Mucosa of stomach (tissue), 1 donor: ENCODE measurements around the gene C9orf50.

Experiments used
- H3K27me3 ChIP-seq: one replicate; pipeline ENCODE4 v1.7.0; 2013; ENCODE audit warnings: mild to moderate bottlenecking, low read length; ENCODE audit not compliant: control insufficient read depth, insufficient read depth
- H3K36me3 ChIP-seq: one replicate; pipeline ENCODE4 v1.7.0; 2013; ENCODE audit warnings: low read length; ENCODE audit not compliant: control insufficient read depth, insufficient read depth
- H3K4me1 ChIP-seq: one replicate; pipeline ENCODE4 v1.7.0; 2013; ENCODE audit warnings: mild to moderate bottlenecking, low read length; ENCODE audit not compliant: control insufficient read depth, insufficient read depth
- H3K4me3 ChIP-seq: one replicate; pipeline ENCODE4 v1.7.0; 2013; ENCODE audit warnings: low read length
- H3K9ac ChIP-seq: one replicate; pipeline ENCODE4 v1.7.0; 2013; ENCODE audit warnings: mild to moderate bottlenecking, low read length, moderate library complexity
- H3K9me3 ChIP-seq: one replicate; pipeline ENCODE4 v1.7.0; 2013; ENCODE audit warnings: mild to moderate bottlenecking, low read length, moderate library complexity; ENCODE audit not compliant: control insufficient read depth
- donor health status: Pancreatic carcinoma.

Gene C9orf50

DNA sequence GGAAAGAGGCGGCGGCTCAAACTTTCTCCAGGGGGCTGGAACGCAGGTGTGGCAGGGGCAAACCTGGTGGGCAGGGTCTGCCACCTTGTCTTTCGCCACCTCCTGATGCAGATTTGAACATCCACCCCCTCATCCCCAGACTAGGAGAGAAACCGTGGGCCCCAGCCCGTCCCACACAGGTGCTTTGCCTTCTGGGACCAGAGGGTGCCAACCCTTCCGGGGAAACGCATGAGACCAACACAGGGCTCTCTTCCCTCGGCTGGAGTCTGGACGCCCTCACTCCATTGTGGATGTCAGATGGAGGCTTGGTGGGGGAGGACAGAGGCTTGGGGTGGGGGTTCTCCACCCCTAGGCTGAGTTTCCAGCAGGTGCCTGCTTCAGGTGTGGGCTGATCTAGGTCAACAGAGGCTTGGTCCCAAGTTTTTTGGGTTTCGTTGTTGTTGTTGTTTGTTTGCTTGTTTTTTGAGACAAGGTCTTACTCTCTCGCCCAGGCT, 9.5 kb downstream of the C9orf50 start:
- Histone ChIP-seq H3K36me3 (no peaks in the 10 kb centered on the region), H3K4me3 (no peak overlapping the region), H3K4me1 (peaks cover 65% of the 10 kb centered on the region), H3K9ac (peak overlapping the region; percentile 79), H3K9me3 (no peaks in the 10 kb centered on the region), H3K27me3 (no peaks in the 10 kb centered on the region)

- Histone ChIP-seq H3K36me3 (no peaks in the 10 kb centered on the region), H3K4me1 (peaks cover 65% of the 10 kb centered on the region), H3K27me3 (no peaks in the 10 kb centered on the region), H3K9ac (peak overlapping the region; percentile 79), H3K9me3 (no peaks in the 10 kb centered on the region), H3K4me3 (peak overlapping the region; percentile 60)
Observed at GRCh38 chr9:129610473-129611306, 10.2 kb downstream of the C9orf50 start.

GRCh38 chr9:129610213-129610472, 10.8 kb downstream of the C9orf50 start:
- peaks cover 65% of the 10 kb centered on the region for H3K4me1 ChIP-seq

DNA sequence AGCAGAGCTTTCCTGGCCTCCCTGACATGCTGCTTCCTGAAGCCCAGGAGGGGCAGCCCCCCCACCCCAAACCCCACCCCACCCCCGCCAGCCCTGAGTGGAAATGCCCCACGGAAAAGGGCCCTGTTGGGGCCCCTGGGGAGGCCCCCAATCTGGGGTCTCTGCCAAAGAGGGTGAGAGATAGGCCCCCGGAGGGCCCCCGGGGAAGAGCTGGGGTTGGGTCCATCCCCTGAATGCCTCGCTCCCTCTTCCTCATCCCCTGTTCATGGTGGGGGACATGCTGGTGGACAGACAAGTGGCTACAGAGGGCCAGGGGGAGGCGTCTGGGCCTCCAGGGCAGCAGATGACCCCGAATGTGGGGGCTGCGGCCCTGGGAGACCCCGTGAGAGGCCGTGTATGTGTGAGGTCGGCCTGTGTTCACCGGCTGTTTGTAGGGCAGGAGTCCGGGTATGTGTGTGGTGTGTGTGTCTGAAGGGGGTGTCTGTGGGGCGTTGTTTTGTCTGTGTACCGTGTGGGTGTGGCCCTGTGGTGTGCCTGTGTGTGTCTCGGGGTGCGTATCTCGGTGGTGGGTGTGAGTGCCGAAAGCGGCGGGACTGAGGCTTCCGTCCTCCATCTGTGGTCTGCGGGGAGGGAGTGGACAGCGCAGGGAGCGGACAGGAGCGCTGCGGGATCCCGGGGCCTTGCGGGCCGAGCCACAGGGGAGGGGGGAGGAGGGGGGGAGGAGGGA, 11.3 kb downstream of the C9orf50 start:
- Histone ChIP-seq H3K9ac (peak overlapping the region; percentile 87), H3K36me3 (no peaks in the 10 kb centered on the region), H3K27me3 (no peaks in the 10 kb centered on the region), H3K9me3 (no peaks in the 10 kb centered on the region), H3K4me1 (peaks cover 65% of the 10 kb centered on the region), H3K4me3 (no peak overlapping the region)

More at GRCh38 chr9:129610213-129610472, 10.8 kb downstream of the C9orf50 start:
- Histone ChIP-seq H3K9ac (peak overlapping the region; percentile 79), H3K27me3 (no peaks in the 10 kb centered on the region), H3K9me3 (no peaks in the 10 kb centered on the region), H3K36me3 (no peaks in the 10 kb centered on the region), H3K4me3 (peak overlapping the region; percentile 60)

- H3K9me3 ChIP-seq: no peaks in the 10 kb centered on the region
- H3K27me3 ChIP-seq: no peaks in the 10 kb centered on the region
- H3K36me3 ChIP-seq: no peaks in the 10 kb centered on the region
- H3K4me1 ChIP-seq: peaks cover 61% of the 10 kb centered on the region
- H3K9ac ChIP-seq: peak overlapping the region; percentile 87
- peak overlapping the region; percentile 6 for H3K4me3 ChIP-seq
Observed at GRCh38 chr9:129608561-129609481, 12.1 kb downstream of the C9orf50 start.

GRCh38 chr9:129607027-129607387, 13.9 kb downstream of the C9orf50 start:
- H3K4me3 ChIP-seq: no peak overlapping the region
- H3K9me3 ChIP-seq: no peaks in the 10 kb centered on the region
- H3K9ac ChIP-seq: peak overlapping the region; percentile 41
- H3K27me3 ChIP-seq: no peaks in the 10 kb centered on the region
- peaks cover 48% of the 10 kb centered on the region for H3K4me1 ChIP-seq
- no peaks in the 10 kb centered on the region for H3K36me3 ChIP-seq

DNA sequence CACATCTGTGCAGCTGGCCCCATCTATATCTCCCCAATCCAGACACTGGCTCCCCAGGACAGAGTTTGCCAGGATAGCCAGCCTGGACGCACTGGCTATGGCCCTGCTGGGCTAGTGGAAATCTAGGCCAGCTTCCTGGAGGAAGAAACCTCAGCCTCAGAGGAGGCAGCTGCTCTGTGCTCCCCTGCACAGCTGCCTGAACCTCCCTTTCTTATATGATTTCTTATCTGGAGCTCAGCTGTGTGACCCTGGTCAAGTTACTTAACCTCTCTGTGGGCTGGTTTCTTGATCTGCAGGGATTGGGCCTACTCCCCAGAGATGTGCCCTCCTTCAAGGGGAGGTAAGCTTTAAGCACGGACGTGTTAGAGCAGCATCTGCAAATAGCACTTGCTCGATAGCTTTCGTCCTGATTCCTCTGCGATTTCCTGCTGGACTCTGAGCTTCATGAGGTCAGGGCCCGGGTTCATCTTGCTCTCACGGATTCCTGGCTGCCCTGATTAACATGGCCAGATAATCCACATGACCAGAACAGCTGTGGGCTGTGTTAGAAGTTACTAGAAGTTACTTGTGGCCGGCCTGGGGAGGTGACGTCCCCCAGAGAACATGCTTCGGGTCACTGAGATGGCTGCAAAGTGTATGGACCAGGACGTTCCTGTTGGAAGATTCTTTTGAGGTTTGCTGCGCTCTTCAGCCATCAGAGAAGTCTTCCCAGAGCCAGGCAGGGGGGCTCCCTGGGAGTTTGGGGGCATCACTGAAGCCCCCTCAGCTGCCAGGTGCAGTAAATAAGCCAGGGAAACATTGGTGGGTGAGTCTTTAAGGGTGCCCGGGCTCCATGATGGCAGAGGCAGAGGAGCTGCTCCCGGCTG, 14.5 kb downstream of the C9orf50 start:
- Histone ChIP-seq H3K27me3 (no peaks in the 10 kb centered on the region), H3K9ac (peak overlapping the region; percentile 41), H3K4me1 (peaks cover 42% of the 10 kb centered on the region), H3K36me3 (no peaks in the 10 kb centered on the region), H3K9me3 (no peaks in the 10 kb centered on the region), H3K4me3 (no peak overlapping the region)

GRCh38 chr9:129604766-129605163, 16.1 kb downstream of the C9orf50 start:
- Histone ChIP-seq H3K4me3 (no peak overlapping the region), H3K9me3 (no peaks in the 10 kb centered on the region), H3K27me3 (no peaks in the 10 kb centered on the region), H3K4me1 (peaks cover 33% of the 10 kb centered on the region), H3K9ac (no peak overlapping the region), H3K36me3 (no peaks in the 10 kb centered on the region)

DNA sequence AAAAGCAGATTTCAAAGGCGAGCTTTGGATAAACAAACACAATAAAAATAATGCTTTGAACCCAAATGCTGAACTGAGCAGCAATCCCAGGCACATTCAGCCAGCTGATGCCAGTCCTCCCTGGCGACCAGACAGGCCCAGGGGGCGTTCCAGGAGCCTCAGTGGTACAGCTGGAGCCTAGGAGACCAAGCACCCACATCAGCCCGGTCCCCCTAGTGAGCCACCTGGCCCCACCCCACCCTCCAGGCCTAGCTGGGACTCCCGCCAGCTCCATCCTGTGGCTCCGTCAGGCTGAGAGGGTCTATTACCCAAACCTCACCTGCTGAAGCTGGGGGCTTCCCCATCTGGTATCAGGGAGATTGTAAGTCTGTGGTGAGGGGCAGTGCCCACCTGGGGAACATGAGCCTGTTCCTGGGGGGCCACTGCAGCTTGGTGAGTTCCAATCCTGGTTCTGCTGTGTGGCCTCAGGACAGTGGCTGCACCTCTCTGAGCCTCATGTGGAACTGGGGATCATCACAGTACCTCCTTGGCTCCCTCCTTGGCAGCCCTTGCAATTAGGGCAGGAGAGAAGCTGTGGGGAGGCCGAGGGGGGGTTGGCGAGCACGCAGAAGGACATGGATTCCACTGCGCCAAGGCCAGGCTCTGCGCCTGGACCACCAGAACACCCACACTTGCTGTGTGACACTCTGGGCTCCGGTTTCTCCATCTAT, 16.7 kb downstream of the C9orf50 start:
- Histone ChIP-seq H3K9ac (no peak overlapping the region), H3K4me1 (peaks cover 30% of the 10 kb centered on the region), H3K4me3 (no peak overlapping the region), H3K27me3 (no peaks in the 10 kb centered on the region), H3K36me3 (no peaks in the 10 kb centered on the region), H3K9me3 (no peaks in the 10 kb centered on the region)

GRCh38 chr9:129602598-129603415, 18.1 kb downstream of the C9orf50 start:
- Histone ChIP-seq H3K4me1 (peaks cover 26% of the 10 kb centered on the region), H3K36me3 (no peaks in the 10 kb centered on the region), H3K27me3 (peaks cover 6% of the 10 kb centered on the region), H3K9me3 (no peaks in the 10 kb centered on the region), H3K9ac (no peak overlapping the region), H3K4me3 (no peak overlapping the region)
